ENCODE results near the gene ARHGEF38. TPM values are rescaled to one million over a fixed set of nuclear protein-coding genes. Genes with fewer than 3 reads are reported as not detected.
A peak's percentile ranks its signal among the peaks of the same experiment; 100 is the strongest.

ARHGEF38 gene
- total RNA-seq, 2 donors from 2014 or later, result 22.4 to 24.6 TPM

DNA sequence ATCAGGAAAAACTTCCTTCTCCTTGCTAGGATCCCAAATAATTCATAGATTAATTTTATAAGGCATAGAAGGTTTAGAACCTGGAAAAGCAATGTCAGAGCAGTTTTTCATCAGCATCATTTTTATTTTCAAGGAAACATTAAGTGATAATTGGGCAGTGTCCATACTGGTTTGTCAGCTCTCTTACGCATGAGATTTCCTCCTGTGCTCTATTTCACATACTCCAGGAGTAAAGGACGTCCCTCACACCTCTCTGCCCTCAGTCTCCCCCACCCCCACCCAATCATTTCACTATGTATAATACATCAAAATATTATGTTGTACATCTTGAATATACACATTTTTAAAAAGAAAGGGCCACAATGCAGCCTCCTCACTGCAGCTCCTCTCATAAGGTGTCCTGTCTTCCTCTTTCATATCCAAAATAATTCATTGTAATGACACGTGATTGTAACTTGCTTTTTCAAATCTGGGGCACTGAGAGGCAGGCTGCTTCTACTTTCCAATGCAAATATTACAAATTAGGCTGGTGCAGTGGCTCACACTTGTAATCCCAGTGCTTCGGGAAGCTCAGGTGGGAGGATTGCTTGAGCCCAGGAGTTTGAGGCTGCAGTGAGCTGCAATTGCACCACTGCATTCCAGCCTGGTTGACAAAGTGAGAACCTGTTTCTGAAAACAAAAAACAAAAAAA is 34.4 kb downstream of the ARHGEF38 start:
- no peak for TF ChIP-seq POLR2A (IDR thresholded peaks at IDR 0.05)
- TF ChIP-seq, protein P1, sequence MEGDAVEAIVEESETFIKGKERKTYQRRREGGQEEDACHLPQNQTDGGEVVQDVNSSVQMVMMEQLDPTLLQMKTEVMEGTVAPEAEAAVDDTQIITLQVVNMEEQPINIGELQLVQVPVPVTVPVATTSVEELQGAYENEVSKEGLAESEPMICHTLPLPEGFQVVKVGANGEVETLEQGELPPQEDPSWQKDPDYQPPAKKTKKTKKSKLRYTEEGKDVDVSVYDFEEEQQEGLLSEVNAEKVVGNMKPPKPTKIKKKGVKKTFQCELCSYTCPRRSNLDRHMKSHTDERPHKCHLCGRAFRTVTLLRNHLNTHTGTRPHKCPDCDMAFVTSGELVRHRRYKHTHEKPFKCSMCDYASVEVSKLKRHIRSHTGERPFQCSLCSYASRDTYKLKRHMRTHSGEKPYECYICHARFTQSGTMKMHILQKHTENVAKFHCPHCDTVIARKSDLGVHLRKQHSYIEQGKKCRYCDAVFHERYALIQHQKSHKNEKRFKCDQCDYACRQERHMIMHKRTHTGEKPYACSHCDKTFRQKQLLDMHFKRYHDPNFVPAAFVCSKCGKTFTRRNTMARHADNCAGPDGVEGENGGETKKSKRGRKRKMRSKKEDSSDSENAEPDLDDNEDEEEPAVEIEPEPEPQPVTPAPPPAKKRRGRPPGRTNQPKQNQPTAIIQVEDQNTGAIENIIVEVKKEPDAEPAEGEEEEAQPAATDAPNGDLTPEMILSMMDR (IDR thresholded peaks at IDR 0.05), result no peak
- intact Hi-C loops (cut with DNase I), result no loop called here
- H3K9me3 ChIP-seq, result no peaks in the 10 kb centered on the region
- ATAC-seq (no peak), DNase-seq (peak in 1 of 4 donors; percentile 10)
- no peaks in the 10 kb centered on the region for H3K36me3 ChIP-seq (replicated peaks in 1 of 2; ENCODE audit: insufficient read depth in 1 of 2, low read depth in 2 of 2)
- peaks cover 51% of the 10 kb centered on the region for H3K4me1 ChIP-seq
- no peaks in the 10 kb centered on the region for H3K27me3 ChIP-seq
- no peak overlapping the region for H3K4me3 ChIP-seq
- 13 to 14% methylated on average over 4 of the region's 4 CpGs for whole genome bisulfite sequencing, 2 donors
- H3K27ac ChIP-seq, result peak overlapping the region; percentile 65 to 88 (median 75)

DNA sequence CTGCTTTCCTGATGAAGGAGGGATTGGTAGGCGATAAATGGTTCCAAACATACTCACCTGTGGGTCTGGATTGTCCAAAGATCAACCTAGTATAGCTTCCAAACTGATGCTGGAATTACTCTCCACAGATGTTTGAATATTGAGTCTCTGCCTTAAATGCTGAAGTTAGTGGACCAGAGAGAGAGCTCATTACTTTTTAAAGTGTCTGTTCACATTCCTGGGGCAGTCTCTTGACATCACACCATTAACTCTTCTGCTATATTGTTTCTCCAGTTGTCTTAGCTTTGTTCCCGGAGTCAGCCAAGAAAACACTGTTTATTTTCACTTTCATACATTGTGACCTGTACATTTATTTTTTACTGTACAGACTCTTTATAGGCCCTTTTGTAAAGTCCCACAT is 35.4 kb downstream of the ARHGEF38 start:
- ATAC-seq, result no peak
- no peak for DNase-seq
- Histone ChIP-seq H3K36me3 (replicated peaks in 1 of 2; ENCODE audit: insufficient read depth in 1 of 2, low read depth in 2 of 2) (no peaks in the 10 kb centered on the region), H3K27ac (peak overlapping the region; percentile 65 to 88 (median 75)), H3K4me1 (peaks cover 48% of the 10 kb centered on the region), H3K4me3 (no peak overlapping the region), H3K9me3 (no peaks in the 10 kb centered on the region), H3K27me3 (no peaks in the 10 kb centered on the region)
- intact Hi-C loops (cut with DNase I), result no loop called here
- TF ChIP-seq, protein P1 (IDR thresholded peaks at IDR 0.05), result no peak
- TF ChIP-seq POLR2A (IDR thresholded peaks at IDR 0.05), result no peak
- 75 to 84% methylated on average over 2 of the region's 2 CpGs for WGBS, 2 donors

DNA sequence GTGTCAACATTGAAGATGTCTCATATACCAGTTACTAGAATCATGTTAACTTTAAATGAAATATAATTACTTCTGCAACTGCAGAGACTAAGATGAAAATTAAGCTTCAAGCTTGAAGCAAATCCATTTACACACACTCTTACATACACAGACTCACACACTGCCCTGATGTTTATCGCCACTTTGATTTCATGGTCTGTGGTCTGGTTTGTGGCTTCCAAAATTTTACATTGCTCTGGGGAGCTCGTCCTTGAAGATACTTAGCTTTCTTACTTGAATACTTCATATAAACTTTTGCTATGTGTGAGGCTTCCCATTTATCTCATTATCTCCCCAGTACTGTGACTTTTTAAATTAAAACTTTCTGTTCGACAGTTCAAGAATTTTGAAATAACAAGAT is 35.8 kb downstream of the ARHGEF38 start:
- DNase-seq, result no peak
- no peak for TF ChIP-seq POLR2A (IDR thresholded peaks at IDR 0.05)
- ATAC-seq, result no peak
- peak overlapping the region in 1 of 4 donors; percentile 88 for H3K27ac ChIP-seq
- no peaks in the 10 kb centered on the region for H3K9me3 ChIP-seq
- no peaks in the 10 kb centered on the region for H3K36me3 ChIP-seq (replicated peaks in 1 of 2; ENCODE audit: insufficient read depth in 1 of 2, low read depth in 2 of 2)
- 79 to 85% methylated on average over 3 of the region's 3 CpGs for WGBS, 2 donors
- H3K4me1 ChIP-seq, result peaks cover 45% of the 10 kb centered on the region
- H3K27me3 ChIP-seq, result no peaks in the 10 kb centered on the region
- intact Hi-C loops (cut with DNase I), result no loop called here
- no peak overlapping the region for H3K4me3 ChIP-seq

DNA sequence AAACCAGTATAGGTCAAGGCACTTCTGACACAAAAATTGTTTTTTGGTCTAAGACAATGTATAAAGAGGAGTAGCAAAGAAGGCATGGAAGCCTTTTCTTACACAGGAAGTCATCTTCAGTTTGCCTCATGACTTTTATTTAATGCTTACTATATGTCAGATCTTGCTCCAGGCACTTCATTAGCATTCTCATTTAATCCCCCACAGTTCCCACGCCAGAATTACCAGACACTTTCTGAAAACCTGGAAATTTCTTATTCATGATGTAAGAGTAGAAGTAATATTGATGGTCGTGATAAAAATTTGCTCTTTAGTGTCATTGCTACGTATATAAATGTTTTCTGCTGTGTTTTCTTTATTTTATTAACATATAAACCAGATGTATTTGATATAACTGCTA is 39.2 kb downstream of the ARHGEF38 start:
- TF ChIP-seq POLR2A (IDR thresholded peaks at IDR 0.05), result no peak
- TF ChIP-seq, protein P1 (IDR thresholded peaks at IDR 0.05), result no peak
- no peak overlapping the region for H3K4me3 ChIP-seq
- H3K9me3 ChIP-seq, result no peaks in the 10 kb centered on the region
- no peak for ATAC-seq
- no peaks in the 10 kb centered on the region for H3K36me3 ChIP-seq (replicated peaks in 1 of 2; ENCODE audit: insufficient read depth in 1 of 2, low read depth in 2 of 2)
- no peak for DNase-seq
- WGBS, 2 donors, result 83 to 94% methylated on average over 3 of the region's 3 CpGs
- H3K27ac ChIP-seq, result no peak overlapping the region
- no peaks in the 10 kb centered on the region for H3K27me3 ChIP-seq
- intact Hi-C loops (cut with DNase I), result no loop called here
- peaks cover 47% of the 10 kb centered on the region for H3K4me1 ChIP-seq

DNA sequence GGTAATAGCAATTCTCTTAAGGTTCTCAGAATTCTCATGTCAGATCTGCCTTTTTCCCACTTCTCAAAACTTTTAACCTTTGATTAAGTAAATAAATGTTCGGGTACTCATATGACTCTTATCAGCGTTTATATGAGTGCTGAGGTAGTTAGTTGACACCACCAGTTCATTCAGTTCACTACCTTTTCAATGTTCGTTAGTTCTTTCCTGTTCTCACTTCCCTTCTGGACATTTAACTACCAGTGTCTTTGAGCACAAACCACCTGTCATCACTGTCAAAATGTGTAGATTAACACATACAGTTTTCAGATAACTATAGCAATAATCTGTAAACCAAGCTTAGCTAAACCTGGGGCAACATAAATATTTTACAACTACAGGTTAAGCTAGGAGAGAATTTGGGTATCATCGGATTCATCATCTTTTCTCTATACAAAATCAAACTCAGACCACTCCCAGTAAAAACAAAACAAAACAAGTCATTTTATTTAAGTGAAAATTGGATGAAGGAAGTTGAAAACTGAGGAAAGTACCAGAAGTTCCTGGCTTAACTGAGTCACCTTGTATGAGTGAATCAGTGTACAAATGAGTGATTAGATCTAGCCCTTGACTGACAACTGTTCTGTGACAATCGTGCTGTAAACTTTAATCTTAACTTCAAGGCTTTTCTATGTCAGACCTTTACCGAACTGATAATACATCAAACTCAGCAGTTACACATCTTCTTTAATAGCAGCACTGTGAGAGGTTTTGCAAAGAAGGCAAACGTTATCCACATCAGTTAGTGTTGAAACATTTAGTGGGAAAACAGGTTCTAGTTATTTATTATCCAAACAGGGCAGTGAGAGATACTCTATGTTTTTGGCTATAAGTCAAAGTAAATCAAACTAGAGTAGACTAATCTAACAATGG is 41.9 kb downstream of the ARHGEF38 start:
- no peaks in the 10 kb centered on the region for H3K9me3 ChIP-seq
- WGBS, 2 donors, result 18% methylated on average over 7 of the region's 7 CpGs
- peak overlapping the region; percentile 58 to 88 (median 72) for H3K27ac ChIP-seq
- no peaks in the 10 kb centered on the region for H3K27me3 ChIP-seq
- TF ChIP-seq, protein P1 (IDR thresholded peaks at IDR 0.05), result no peak
- no peak for TF ChIP-seq POLR2A (IDR thresholded peaks at IDR 0.05)
- H3K4me3 ChIP-seq, result no peak overlapping the region
- H3K4me1 ChIP-seq, result peaks cover 49% of the 10 kb centered on the region
- peak; percentile 97 for ATAC-seq
- intact Hi-C loops (cut with DNase I), result no loop called here
- H3K36me3 ChIP-seq (replicated peaks in 1 of 2; ENCODE audit: insufficient read depth in 1 of 2, low read depth in 2 of 2), result no peaks in the 10 kb centered on the region
- no peak for DNase-seq

Measured in body of pancreas (tissue), 4 donors.